BLaER1 (cell line): Measurements from ENCODE around the gene CDADC1.
"Not testable (repeated sequence)": the region's sequence is repeated elsewhere in the genome, so short reads cannot be mapped to it uniquely, and the experiment has no call there.

Source experiments
- H3K27ac ChIP-seq: shearing (Covaris generic); formaldehyde crosslinking; 2 replicates; pipeline ENCODE4 v1.8.1; 2022
- H3K27me3 ChIP-seq: shearing (Covaris generic); formaldehyde crosslinking; 2 replicates; pipeline ENCODE4 v1.8.1; 2022
- H3K36me3 ChIP-seq: shearing (Covaris generic); formaldehyde crosslinking; 2 replicates; pipeline ENCODE4 v1.8.1; 2022
- H3K4me1 ChIP-seq: shearing (Covaris generic); formaldehyde crosslinking; 2 replicates; pipeline ENCODE4 v1.8.1; 2022
- H3K4me2 ChIP-seq: shearing (Covaris generic); formaldehyde crosslinking; 2 replicates; pipeline ENCODE4 v1.8.1; 2022
- H3K4me3 ChIP-seq: shearing (Covaris generic); formaldehyde crosslinking; 2 replicates; pipeline ENCODE4 v1.8.1; 2022
- H3K9ac ChIP-seq: shearing (Covaris generic); formaldehyde crosslinking; 2 replicates; pipeline ENCODE4 v1.8.1; 2022
- H3K9me3 ChIP-seq: shearing (Covaris generic); formaldehyde crosslinking; 2 replicates; pipeline ENCODE4 v1.8.1; 2022
- H4K20me1 ChIP-seq: shearing (Covaris generic); formaldehyde crosslinking; 2 replicates; pipeline ENCODE4 v1.8.1; 2022
- Cebpa-rat ChIP-seq: shearing (Covaris generic); IDR thresholded peaks from 2 replicates; pipeline ENCODE4 v1.8.1; 2022

CDADC1 gene

GRCh38 chr13:49288458-49288857 is 40.7 kb downstream of the CDADC1 start:
- Histone ChIP-seq H3K4me1 (peaks cover 8% of the 10 kb centered on the region), H3K4me3 (no peak overlapping the region), H3K36me3 (peaks cover 22% of the 10 kb centered on the region), H3K27me3 (no peaks in the 10 kb centered on the region), H3K27ac (no peak overlapping the region), H4K20me1 (no peaks in the 10 kb centered on the region), H3K9ac (no peak overlapping the region), H3K9me3 (no peaks in the 10 kb centered on the region), H3K4me2 (no peak overlapping the region)
- no peak for TF ChIP-seq Cebpa-rat

- peaks cover 8% of the 10 kb centered on the region for H3K4me1 ChIP-seq
- no peak overlapping the region for H3K9ac ChIP-seq
- H3K4me3 ChIP-seq: no peak overlapping the region
- H4K20me1 ChIP-seq: no peaks in the 10 kb centered on the region
- H3K9me3 ChIP-seq: no peaks in the 10 kb centered on the region
- H3K36me3 ChIP-seq: peaks cover 11% of the 10 kb centered on the region
- no peak for TF ChIP-seq Cebpa-rat
- H3K4me2 ChIP-seq: peak overlapping the region; percentile 22
- H3K27ac ChIP-seq: no peak overlapping the region
- no peaks in the 10 kb centered on the region for H3K27me3 ChIP-seq
These were observed 45.2 kb downstream of the CDADC1 start for GRCh38 chr13:49292742-49293486.

- H3K9me3 ChIP-seq, H3K4me1 ChIP-seq, H4K20me1 ChIP-seq, H3K27me3 ChIP-seq, H3K4me3 ChIP-seq, H3K27ac ChIP-seq, H3K9ac ChIP-seq, H3K36me3 ChIP-seq, H3K4me2 ChIP-seq: not testable (repeated sequence)
These were observed 47.0 kb downstream of the CDADC1 start for GRCh38 chr13:49294723-49295122.

DNA sequence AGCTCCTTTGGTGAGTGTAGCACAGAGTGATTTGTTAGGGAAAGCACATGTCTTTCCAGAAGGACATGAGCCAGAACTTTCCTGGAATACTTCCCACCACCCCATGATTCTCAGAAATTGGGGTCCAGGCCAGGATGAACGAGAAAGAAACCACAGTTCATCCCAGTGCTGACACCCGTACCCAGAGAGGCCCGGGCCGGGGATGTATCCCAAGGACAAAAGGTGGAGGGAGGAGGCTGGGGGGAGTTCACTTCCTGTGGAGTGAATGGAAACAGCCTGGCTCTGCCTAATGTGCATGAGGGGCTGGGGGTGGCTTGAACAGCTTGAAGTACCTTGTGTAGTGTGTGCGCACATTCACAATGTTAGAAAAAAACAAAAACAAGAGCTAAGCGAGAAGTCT is 47.5 kb downstream of the CDADC1 start:
- no peaks in the 10 kb centered on the region for H4K20me1 ChIP-seq
- H3K4me2 ChIP-seq: no peak overlapping the region
- no peak overlapping the region for H3K9ac ChIP-seq
- H3K27ac ChIP-seq: no peak overlapping the region
- TF ChIP-seq Cebpa-rat: no peak
- no peak overlapping the region for H3K4me3 ChIP-seq
- H3K4me1 ChIP-seq: peaks cover 9% of the 10 kb centered on the region
- H3K27me3 ChIP-seq: no peaks in the 10 kb centered on the region
- H3K36me3 ChIP-seq: peaks cover 4% of the 10 kb centered on the region; the same call in 1 of the 2 replicates
- no peaks in the 10 kb centered on the region for H3K9me3 ChIP-seq

DNA sequence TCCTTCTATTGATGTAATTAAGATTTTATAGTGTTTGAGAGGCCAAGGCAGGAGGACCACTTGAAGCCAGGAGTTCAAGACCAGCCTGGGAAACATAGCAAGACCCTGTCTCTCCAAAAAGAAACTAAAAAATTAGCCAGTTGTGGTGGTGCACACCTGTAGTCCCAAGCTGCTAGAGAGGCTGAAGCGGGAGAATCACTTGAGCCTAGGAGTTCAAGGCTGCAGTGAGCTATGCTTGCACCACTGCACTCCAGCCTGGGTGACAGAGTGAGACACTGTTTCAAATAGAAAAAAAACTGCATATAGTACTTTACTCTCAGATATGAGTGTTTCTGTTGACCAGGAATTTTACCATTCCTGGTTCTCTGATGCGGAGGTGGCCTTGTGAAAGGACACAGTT is 48.9 kb downstream of the CDADC1 start:
- Histone ChIP-seq H3K4me3 (no peak overlapping the region), H3K4me1 (peaks cover 23% of the 10 kb centered on the region), H3K27me3 (no peaks in the 10 kb centered on the region), H3K9me3 (no peaks in the 10 kb centered on the region), H3K27ac (no peak overlapping the region), H4K20me1 (no peaks in the 10 kb centered on the region), H3K36me3 (peaks cover 4% of the 10 kb centered on the region; the same call in 1 of the 2 replicates), H3K9ac (no peak overlapping the region), H3K4me2 (no peak overlapping the region)
- no peak for TF ChIP-seq Cebpa-rat

- peaks cover 4% of the 10 kb centered on the region; the same call in 1 of the 2 replicates for H3K36me3 ChIP-seq
- no peak for TF ChIP-seq Cebpa-rat
- no peak overlapping the region for H3K4me3 ChIP-seq
- no peak overlapping the region for H3K4me2 ChIP-seq
- H4K20me1 ChIP-seq: no peaks in the 10 kb centered on the region
- peaks cover 30% of the 10 kb centered on the region for H3K4me1 ChIP-seq
- no peaks in the 10 kb centered on the region for H3K9me3 ChIP-seq
- H3K27me3 ChIP-seq: no peaks in the 10 kb centered on the region
- no peak overlapping the region for H3K9ac ChIP-seq
- no peak overlapping the region for H3K27ac ChIP-seq
These were observed 49.6 kb downstream of the CDADC1 start for GRCh38 chr13:49297338-49297737.

DNA sequence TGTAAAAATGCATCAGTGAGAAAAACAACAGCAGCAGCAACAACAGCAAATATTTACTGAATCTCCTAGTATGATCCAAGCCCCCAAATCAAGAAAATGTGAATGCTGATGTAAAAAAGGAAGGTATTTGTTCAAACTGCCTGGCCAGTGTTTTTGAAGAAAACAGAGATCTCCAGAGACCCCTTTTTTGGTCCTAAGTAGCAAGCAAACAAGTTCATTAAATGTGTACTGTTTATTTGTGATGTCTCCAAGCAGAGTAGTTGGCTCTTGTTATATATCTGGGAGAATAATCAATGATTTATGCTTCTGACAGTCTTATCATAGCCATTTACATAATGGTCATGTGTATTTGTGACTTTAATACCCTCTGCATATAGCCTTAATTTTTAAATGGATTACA is 50.7 kb downstream of the CDADC1 start:
- no peaks in the 10 kb centered on the region for H3K9me3 ChIP-seq
- H3K9ac ChIP-seq: no peak overlapping the region
- H3K27me3 ChIP-seq: no peaks in the 10 kb centered on the region
- no peak overlapping the region for H3K4me2 ChIP-seq
- H3K27ac ChIP-seq: no peak overlapping the region
- no peak overlapping the region for H3K4me3 ChIP-seq
- peaks cover 4% of the 10 kb centered on the region; the same call in 1 of the 2 replicates for H3K36me3 ChIP-seq
- H3K4me1 ChIP-seq: peaks cover 32% of the 10 kb centered on the region
- TF ChIP-seq Cebpa-rat: no peak
- H4K20me1 ChIP-seq: no peaks in the 10 kb centered on the region

DNA sequence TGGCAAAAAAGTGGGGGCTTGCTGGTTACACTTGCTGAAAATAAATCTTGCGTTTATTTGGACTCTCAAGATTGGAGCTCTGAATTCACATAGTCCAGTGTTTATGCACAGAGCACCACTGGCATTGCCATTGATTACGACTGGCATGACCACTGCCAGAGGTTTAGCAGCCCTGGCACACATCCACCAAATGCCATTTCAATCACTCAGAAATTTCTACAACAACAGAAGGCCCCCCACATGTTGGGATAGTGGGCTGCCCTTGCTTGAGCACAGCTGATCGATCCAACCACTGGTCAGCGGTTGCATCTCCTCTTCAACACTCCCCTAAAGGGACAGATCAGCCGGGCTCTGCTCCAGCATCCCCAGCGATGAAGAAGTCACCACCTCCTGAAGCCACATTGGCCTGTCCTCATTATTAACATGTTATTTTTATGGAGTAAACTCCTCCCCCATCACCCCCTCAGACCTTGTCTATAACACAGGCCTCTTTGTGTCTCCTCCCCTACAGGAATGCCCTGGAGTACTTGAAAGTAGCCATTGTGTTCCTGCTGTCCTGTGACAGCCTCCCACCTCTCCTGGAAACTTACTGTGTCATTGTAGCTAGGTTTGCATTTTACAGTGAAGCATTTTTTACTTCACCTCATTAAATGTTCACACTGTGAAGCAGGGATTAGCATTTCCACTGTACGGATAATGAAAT is 51.3 kb downstream of the CDADC1 start:
- no peaks in the 10 kb centered on the region for H3K9me3 ChIP-seq
- no peak overlapping the region for H3K27ac ChIP-seq
- H3K36me3 ChIP-seq: peaks cover 2% of the 10 kb centered on the region; the same call in 1 of the 2 replicates
- no peak overlapping the region for H3K4me3 ChIP-seq
- no peak for TF ChIP-seq Cebpa-rat
- H3K4me2 ChIP-seq: no peak overlapping the region
- no peaks in the 10 kb centered on the region for H4K20me1 ChIP-seq
- no peaks in the 10 kb centered on the region for H3K27me3 ChIP-seq
- no peak overlapping the region for H3K9ac ChIP-seq
- H3K4me1 ChIP-seq: peaks cover 38% of the 10 kb centered on the region

GRCh38 chr13:49300276-49300675 is 52.6 kb downstream of the CDADC1 start:
- Histone ChIP-seq H4K20me1 (no peaks in the 10 kb centered on the region), H3K9ac (peak overlapping the region; percentile 8; the same call in 1 of the 2 replicates), H3K27me3 (no peaks in the 10 kb centered on the region), H3K4me1 (peaks cover 46% of the 10 kb centered on the region), H3K9me3 (no peaks in the 10 kb centered on the region), H3K4me2 (peak overlapping the region; percentile 68), H3K4me3 (no peak overlapping the region), H3K27ac (peak overlapping the region; percentile 54), H3K36me3 (no peaks in the 10 kb centered on the region)
- TF ChIP-seq Cebpa-rat: no peak

DNA sequence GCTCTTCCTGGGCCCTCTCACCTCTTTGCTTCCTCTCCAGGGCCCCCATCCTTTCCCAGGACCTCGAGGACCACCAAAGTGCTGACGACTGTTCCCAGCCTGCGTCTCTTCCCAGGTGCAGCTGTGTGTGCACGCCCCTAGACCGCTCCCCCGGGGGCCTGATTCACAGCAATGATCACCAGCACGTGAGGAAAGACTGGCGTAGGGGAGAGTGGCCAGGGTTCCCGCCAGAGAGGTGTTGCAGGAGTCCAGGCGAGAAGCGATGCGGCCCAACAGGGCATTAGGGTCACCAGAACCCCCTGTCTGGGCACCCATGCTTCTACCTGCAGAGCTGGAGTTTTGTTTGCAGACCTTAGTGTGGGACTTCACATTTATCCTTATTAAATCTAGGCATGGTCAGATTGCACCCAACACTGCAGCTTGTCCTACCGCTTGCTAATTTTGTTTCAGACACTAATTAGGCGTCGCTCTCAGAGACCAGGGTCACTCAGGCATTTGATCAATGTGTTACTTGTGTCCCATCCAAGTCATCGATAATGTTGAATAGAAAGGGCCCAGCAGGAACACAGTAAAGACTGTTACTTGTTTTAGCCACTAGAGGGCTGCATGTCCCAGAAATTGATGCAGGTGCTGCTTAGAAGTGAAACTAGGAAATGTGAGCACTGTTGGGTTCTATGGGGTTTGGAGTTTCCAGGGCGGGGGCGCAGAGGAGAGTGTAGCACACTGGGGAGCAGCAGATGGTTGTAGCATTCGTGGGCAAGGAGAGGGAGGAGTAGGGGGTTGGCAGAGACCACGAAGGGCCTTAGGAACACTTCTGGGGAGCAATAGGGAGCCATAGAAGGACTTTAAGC is 53.2 kb downstream of the CDADC1 start:
- Histone ChIP-seq H3K9me3 (no peaks in the 10 kb centered on the region), H3K36me3 (no peaks in the 10 kb centered on the region), H3K4me3 (no peak overlapping the region), H3K27me3 (no peaks in the 10 kb centered on the region), H3K4me1 (peaks cover 52% of the 10 kb centered on the region), H3K9ac (peak overlapping the region; percentile 48), H3K4me2 (peak overlapping the region; percentile 68), H4K20me1 (no peaks in the 10 kb centered on the region), H3K27ac (peak overlapping the region; percentile 56)
- TF ChIP-seq Cebpa-rat: no peak
